Right lobe of liver (tissue), 6 donors: ENCODE results near the gene ABHD12B. TPM values are rescaled to one million over a fixed set of nuclear protein-coding genes. Genes with fewer than 3 reads are reported as not detected.

Experiments used
- ATAC-seq, 4 donors: fragments of 200-7000 bp; cut with Tn5 transposase; one replicate each; pipeline ENCODE4 v1.9.1; 2020; ENCODE audit warnings: mild to moderate bottlenecking in 4 of 4, moderate library complexity in 4 of 4
- DNase-seq, 3 donors: peaks; one replicate each; pipeline ENCODE4 v3.0.0-alpha.2; 2020
- H3K27ac ChIP-seq, 3 donors: fragments of 200-600 bp; one replicate each; pipeline ENCODE4 v1.8.0; 2022
- H3K27me3 ChIP-seq, 2 donors: fragments of 200-600 bp; one replicate each; pipeline ENCODE4 v1.8.0; 2022
- H3K36me3 ChIP-seq, 4 donors: fragments of 200-600 bp; sonication (generic) in 1 of 4; one replicate each; pipeline versions ENCODE4 v1.5.1 to v1.8.0; 2017 to 2022; ENCODE audit warnings: control low read depth in 1 of 4
- H3K4me1 ChIP-seq, 4 donors: fragments of 200-600 bp; sonication (generic) in 1 of 4; one replicate each; pipeline versions ENCODE4 v1.5.1 to v1.8.0; 2017 to 2022; ENCODE audit warnings: control low read depth in 1 of 4
- H3K4me3 ChIP-seq, 3 donors: fragments of 200-600 bp; one replicate each; pipeline ENCODE4 v1.8.0; 2022
- H3K9me3 ChIP-seq, 4 donors: fragments of 200-600 bp; sonication (generic) in 1 of 4; one replicate each; pipeline versions ENCODE4 v1.5.1 to v1.8.0; 2017 to 2022; ENCODE audit warnings: control low read depth in 1 of 4
- POLR2A ChIP-seq: fragments of 450-650 bp; IDR thresholded peaks from one replicate; pipeline ENCODE4 v1.6.1; 2017; ENCODE audit warnings: antibody characterized with exemption, mild to moderate bottlenecking
- WGBS: methylation state at CpG from one replicate; pipeline ENCODE4 v1.1.6; 2018; ENCODE audit warnings: low coverage, low lambda C conversion rate; ENCODE audit not compliant: insufficient coverage; ENCODE audit errors: missing lambda C conversion rate; 5-methylcytosine and 5-hydroxymethylcytosine counted together
- intact Hi-C, 2 donors: fragments of 100-400 bp; cut with DNase I; formaldehyde crosslinking; loops; one replicate each; pipeline versions ENCODE4 v1.11.2 to v1.14.1; 2022
- total RNA-seq, 6 experiments: library from RNA; depleted of rRNA in 2 of 6; stranded (reverse); fragments of >200 nt in 2 of 6; fragmentation: NEBNext Ultra II Directional in 3 of 6; extraction: Animal tissue kit (Norgen Biotek cat#: 25700) in 3 of 6; gene quantifications; one replicate each; pipeline versions ENCODE4 v1.1.0 to v1.2.4, GENCODE V29; 2016 to 2023
- TF ChIP-seq, protein P1 (sequence below), 4 donors: fragments of 200-600 bp in 3 of 4; fragments of 450-650 bp in 1 of 4; IDR thresholded peaks; one replicate each; pipeline versions ENCODE4 v1.5.1 to v1.8.0; 2016 to 2022; ENCODE audit warnings: antibody characterized with exemption in 4 of 4, mild to moderate bottlenecking in 2 of 4
- donor health status: DM: no; HTN: yes; CAD: no.
- donor health status: DM: no; HTN: no; CAD: no.
- donor health status: DM: no; HTN: no; CAD: no.
- donor health status: DM: no; HTN: yes; CAD: no.
- donor health status: DM: no; HTN: yes; CAD: no.

ABHD12B gene
- total RNA-seq, 6 experiments from 2014 or later, result not detected

DNA sequence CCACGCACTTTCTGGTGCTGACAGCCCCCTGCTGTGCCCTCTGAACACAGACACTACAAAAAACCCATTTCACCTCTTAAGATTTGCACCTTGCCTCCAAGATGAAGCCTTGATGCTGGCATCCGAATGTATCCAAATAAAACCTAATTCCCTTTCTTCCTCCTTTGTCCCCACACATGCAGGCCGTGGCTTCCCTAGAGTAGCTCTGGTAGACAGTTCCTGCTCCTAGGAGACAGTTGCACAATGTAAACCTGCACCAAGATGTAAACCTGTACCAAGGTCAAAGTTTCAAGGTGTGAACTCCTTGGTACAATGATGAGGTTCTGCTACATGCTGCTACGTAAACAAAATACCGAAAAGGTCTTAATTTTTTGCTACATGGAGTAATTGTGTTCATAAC, 625 bp upstream of the ABHD12B start:
- Histone ChIP-seq H3K27ac (no peak overlapping the region), H3K36me3 (no peaks in the 10 kb centered on the region), H3K27me3 (peaks cover 0 to 11% of the 10 kb centered on the region in 2 donors), H3K4me1 (peaks cover 0 to 6% (median 0%) of the 10 kb centered on the region in 4 donors), H3K9me3 (no peaks in the 10 kb centered on the region), H3K4me3 (no peak overlapping the region)
- ATAC-seq (no peak), DNase-seq (no peak)
- intact Hi-C loops, result no loop called here
- TF ChIP-seq, protein P1, sequence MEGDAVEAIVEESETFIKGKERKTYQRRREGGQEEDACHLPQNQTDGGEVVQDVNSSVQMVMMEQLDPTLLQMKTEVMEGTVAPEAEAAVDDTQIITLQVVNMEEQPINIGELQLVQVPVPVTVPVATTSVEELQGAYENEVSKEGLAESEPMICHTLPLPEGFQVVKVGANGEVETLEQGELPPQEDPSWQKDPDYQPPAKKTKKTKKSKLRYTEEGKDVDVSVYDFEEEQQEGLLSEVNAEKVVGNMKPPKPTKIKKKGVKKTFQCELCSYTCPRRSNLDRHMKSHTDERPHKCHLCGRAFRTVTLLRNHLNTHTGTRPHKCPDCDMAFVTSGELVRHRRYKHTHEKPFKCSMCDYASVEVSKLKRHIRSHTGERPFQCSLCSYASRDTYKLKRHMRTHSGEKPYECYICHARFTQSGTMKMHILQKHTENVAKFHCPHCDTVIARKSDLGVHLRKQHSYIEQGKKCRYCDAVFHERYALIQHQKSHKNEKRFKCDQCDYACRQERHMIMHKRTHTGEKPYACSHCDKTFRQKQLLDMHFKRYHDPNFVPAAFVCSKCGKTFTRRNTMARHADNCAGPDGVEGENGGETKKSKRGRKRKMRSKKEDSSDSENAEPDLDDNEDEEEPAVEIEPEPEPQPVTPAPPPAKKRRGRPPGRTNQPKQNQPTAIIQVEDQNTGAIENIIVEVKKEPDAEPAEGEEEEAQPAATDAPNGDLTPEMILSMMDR (IDR thresholded peaks at IDR 0.05), result no peak
- TF ChIP-seq POLR2A, result no peak
- WGBS, result 84% methylated on average over 3 of the region's 5 CpGs

DNA sequence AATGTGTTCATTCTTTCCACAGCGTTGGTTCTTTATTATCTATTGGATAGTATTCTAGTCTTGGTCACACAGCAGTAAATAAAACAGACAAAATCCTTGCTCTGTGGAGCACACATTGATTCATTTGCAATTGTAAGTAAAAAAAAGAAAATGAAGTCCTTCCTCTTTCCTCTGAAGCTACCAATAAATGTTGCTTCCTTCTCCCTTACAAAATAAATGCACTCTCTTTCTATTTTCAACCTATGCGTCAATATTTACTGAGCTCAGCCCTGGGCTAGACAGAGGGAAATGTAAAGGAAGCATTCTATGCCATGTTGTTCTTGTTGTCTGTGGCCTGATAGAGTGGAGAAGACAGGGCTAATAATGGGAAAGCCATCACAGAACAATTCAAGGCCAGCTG, 2.9 kb downstream of the ABHD12B start:
- Histone ChIP-seq H3K27me3 (peaks cover 0 to 11% of the 10 kb centered on the region in 2 donors), H3K27ac (no peak overlapping the region), H3K36me3 (no peaks in the 10 kb centered on the region), H3K9me3 (no peaks in the 10 kb centered on the region), H3K4me3 (no peak overlapping the region), H3K4me1 (peaks cover 0 to 6% (median 0%) of the 10 kb centered on the region in 4 donors)
- no peak for TF ChIP-seq POLR2A
- TF ChIP-seq, protein P1 (IDR thresholded peaks at IDR 0.05), result no peak
- ATAC-seq, result no peak
- 46% methylated on average over 2 of the region's 2 CpGs for WGBS
- intact Hi-C loops, result no loop called here
- no peak for DNase-seq

DNA sequence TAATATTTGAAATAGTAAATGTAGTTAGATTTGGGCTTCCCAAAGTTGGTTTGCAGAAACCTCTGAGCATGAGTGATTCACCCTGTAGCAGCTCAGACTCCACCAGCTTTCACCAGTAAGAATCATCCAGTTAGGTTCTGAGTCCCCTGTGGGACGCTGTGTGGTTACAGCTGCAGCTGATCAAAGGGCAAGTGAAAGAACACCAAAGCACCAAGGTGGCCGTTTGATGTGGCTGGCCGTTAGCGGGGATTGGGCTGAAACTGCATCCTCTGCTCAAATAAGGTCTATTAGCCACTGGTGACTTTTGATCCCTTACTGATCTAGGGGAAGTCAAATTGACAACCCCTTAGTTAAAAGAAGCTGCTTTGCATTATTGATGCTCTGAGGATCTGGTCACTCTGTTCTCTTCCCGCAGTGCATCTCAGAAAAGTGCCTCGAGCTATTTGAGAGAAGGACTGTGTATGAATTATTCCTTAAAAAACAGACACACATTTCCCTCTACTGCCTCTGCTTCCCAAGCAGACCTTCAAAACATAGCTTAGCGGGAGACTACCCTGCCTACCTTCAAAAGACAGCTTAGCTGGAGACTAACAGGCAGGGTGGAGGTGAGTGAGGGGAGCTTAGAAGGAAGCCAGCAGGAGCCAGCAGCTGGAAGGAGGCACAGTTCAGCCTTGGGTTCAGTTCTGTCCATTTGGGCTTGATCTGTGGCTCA, 3.7 kb downstream of the ABHD12B start:
- TF ChIP-seq POLR2A, result no peak
- TF ChIP-seq, protein P1 (IDR thresholded peaks at IDR 0.05), result no peak
- Histone ChIP-seq H3K27ac (no peak overlapping the region), H3K4me3 (no peak overlapping the region), H3K36me3 (no peaks in the 10 kb centered on the region), H3K9me3 (no peaks in the 10 kb centered on the region), H3K4me1 (peaks cover 0 to 6% (median 0%) of the 10 kb centered on the region in 4 donors), H3K27me3 (peaks cover 0 to 11% of the 10 kb centered on the region in 2 donors)
- DNase-seq (no peak), ATAC-seq (no peak)
- intact Hi-C loops, result no loop called here
- WGBS, result 31% methylated on average over 7 of the region's 7 CpGs

DNA sequence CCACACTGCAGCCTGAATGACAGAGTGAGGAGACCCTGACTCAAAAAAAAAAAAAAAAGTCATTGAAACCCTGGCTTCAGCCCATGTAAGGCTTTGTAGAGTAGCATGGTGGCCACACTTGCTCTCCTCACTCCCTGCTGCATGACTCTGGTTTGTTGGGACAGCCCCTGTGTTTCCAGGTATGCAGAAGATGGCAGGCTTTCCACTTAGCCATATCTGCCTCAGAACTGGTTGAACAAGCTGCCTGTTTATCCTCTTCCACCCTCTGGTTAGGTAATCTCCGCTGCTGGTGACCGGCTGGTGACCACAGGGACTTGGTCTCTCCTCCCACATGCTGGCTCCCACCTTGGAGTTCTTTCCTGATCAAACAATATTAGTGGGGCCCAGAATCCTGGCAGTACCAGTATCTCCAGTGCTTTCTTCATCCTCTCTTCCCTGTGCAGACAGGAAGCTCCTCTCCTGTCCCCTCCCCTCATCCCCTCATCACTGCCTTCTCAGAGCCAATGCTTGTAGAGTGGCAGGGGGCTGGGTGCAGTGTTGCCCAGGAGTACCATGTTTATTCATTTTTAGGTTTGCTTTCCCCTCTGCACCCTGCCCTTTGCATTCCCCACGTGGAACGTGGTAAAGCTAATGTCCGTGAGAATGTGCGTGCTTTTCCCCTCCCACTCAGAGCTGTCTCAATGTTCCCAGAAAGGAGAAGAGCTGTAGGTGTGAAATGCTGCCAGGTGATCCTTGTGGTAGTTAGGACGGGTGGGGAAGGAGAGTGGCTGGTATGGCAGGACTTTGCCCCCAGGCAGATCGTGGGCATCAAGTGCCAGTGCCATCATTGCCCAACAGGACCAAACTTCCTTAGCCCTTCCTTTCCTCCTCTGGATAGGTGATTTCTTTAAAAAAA, 11.3 kb downstream of the ABHD12B start:
- WGBS, result 70% methylated on average over 6 of the region's 8 CpGs
- Histone ChIP-seq H3K4me1 (no peaks in the 10 kb centered on the region), H3K9me3 (no peaks in the 10 kb centered on the region), H3K4me3 (no peak overlapping the region), H3K27ac (no peak overlapping the region), H3K27me3 (no peaks in the 10 kb centered on the region), H3K36me3 (no peaks in the 10 kb centered on the region)
- TF ChIP-seq POLR2A, result no peak
- TF ChIP-seq, protein P1 (IDR thresholded peaks at IDR 0.05), result no peak
- intact Hi-C loops, result no loop called here
- ATAC-seq (no peak), DNase-seq (no peak)
